ENCODE data around the gene VAC14. TPM values are rescaled to one million over a fixed set of nuclear protein-coding genes. Genes with fewer than 3 reads are reported as not detected.

The VAC14 gene
- total RNA-seq, 1 donor from 2014 or later, result 52.2 TPM

GRCh38 chr16:70780546-70780945 is 20.4 kb downstream of the VAC14 start:
- DNase-seq, result peak; percentile 57

GRCh38 chr16:70779361-70779760 is 21.6 kb downstream of the VAC14 start:
- no peaks in the 10 kb centered on the region for H3K4me1 ChIP-seq
- no peak for TF ChIP-seq CTCF (IDR thresholded peaks at IDR 0.05)
- H3K9me3 ChIP-seq, result no peaks in the 10 kb centered on the region
- H3K27ac ChIP-seq, result no peak overlapping the region
- no peak overlapping the region for H3K4me3 ChIP-seq
- ATAC-seq, result no peak
- no peak for DNase-seq
- intact Hi-C loops (cut with DNase I), result loop anchor here (10.0 kb wide), 1 partner anchor 105 kb away; no protein-coding TSS in a partner anchor
- no peaks in the 10 kb centered on the region for H3K27me3 ChIP-seq
- peaks cover 78% of the 10 kb centered on the region for H3K36me3 ChIP-seq

More at GRCh38 chr16:70780546-70780945, 20.4 kb downstream of the VAC14 start:
- no peak overlapping the region for H3K27ac ChIP-seq
- H3K27me3 ChIP-seq, result no peaks in the 10 kb centered on the region
- intact Hi-C loops (cut with DNase I), result no loop called here
- peaks cover 85% of the 10 kb centered on the region for H3K36me3 ChIP-seq
- H3K4me3 ChIP-seq, result no peak overlapping the region
- no peak for TF ChIP-seq CTCF (IDR thresholded peaks at IDR 0.05)
- H3K4me1 ChIP-seq, result no peaks in the 10 kb centered on the region
- no peak for ATAC-seq
- no peaks in the 10 kb centered on the region for H3K9me3 ChIP-seq

GRCh38 chr16:70778901-70779309 is 22.1 kb downstream of the VAC14 start:
- intact Hi-C loops (cut with DNase I), result loop anchor here (10.0 kb wide), 1 partner anchor 104 kb away; no protein-coding TSS in a partner anchor
- no peak for TF ChIP-seq CTCF (IDR thresholded peaks at IDR 0.05)
- H3K27me3 ChIP-seq, result no peaks in the 10 kb centered on the region
- H3K4me3 ChIP-seq, result no peak overlapping the region
- no peaks in the 10 kb centered on the region for H3K4me1 ChIP-seq
- H3K27ac ChIP-seq, result no peak overlapping the region
- no peak for ATAC-seq
- peak; percentile 51 for DNase-seq
- no peaks in the 10 kb centered on the region for H3K9me3 ChIP-seq
- peaks cover 78% of the 10 kb centered on the region for H3K36me3 ChIP-seq

GRCh38 chr16:70777973-70778406 is 23.0 kb downstream of the VAC14 start:
- no peak for ATAC-seq
- peak; percentile 12 for DNase-seq
- Histone ChIP-seq H3K4me1 (no peaks in the 10 kb centered on the region), H3K27me3 (no peaks in the 10 kb centered on the region), H3K36me3 (peaks cover 78% of the 10 kb centered on the region), H3K4me3 (no peak overlapping the region), H3K9me3 (no peaks in the 10 kb centered on the region), H3K27ac (no peak overlapping the region)
- no peak for TF ChIP-seq CTCF (IDR thresholded peaks at IDR 0.05)
- intact Hi-C loops (cut with DNase I), result loop anchor here (10.0 kb wide), 1 partner anchor 103 kb away; no protein-coding TSS in a partner anchor

- DNase-seq, result peak; percentile 42
- Histone ChIP-seq H3K36me3 (peaks cover 78% of the 10 kb centered on the region), H3K27ac (no peak overlapping the region), H3K4me3 (no peak overlapping the region), H3K9me3 (no peaks in the 10 kb centered on the region), H3K27me3 (no peaks in the 10 kb centered on the region), H3K4me1 (no peaks in the 10 kb centered on the region)
- ATAC-seq, result no peak
- intact Hi-C loops (cut with DNase I), result loop anchor here (10.0 kb wide), 1 partner anchor 103 kb away; no protein-coding TSS in a partner anchor
- TF ChIP-seq CTCF (IDR thresholded peaks at IDR 0.05), result no peak
These were observed 23.5 kb downstream of the VAC14 start for GRCh38 chr16:70777496-70777895.

GRCh38 chr16:70775399-70775798 is 25.6 kb downstream of the VAC14 start:
- no peak for TF ChIP-seq CTCF (IDR thresholded peaks at IDR 0.05)
- no peak for DNase-seq
- Histone ChIP-seq H3K4me1 (no peaks in the 10 kb centered on the region), H3K4me3 (no peak overlapping the region), H3K9me3 (no peaks in the 10 kb centered on the region), H3K36me3 (peaks cover 75% of the 10 kb centered on the region), H3K27me3 (no peaks in the 10 kb centered on the region), H3K27ac (no peak overlapping the region)
- intact Hi-C loops (cut with DNase I), result loop anchor here (10.0 kb wide), 1 partner anchor 101 kb away; no protein-coding TSS in a partner anchor
- no peak for ATAC-seq

Measured in upper lobe of right lung (tissue), 1 donor.